GM03348 (cell line): ENCODE data around the gene KAZN.

Experiments
- DNase-seq: peaks from one replicate; pipeline ENCODE4 v3.0.0; 2012; ENCODE audit warnings: low spot score

The KAZN gene

GRCh38 chr1:14677292-14677971 lies 78.9 kb downstream of the KAZN start:
- peak; percentile 17 for DNase-seq

GRCh38 chr1:14678011-14678638 lies 79.6 kb downstream of the KAZN start:
- DNase-seq, result no peak

GRCh38 chr1:14679027-14679688 lies 80.7 kb downstream of the KAZN start:
- no peak for DNase-seq

- DNase-seq, result no peak
Observed at GRCh38 chr1:14681182-14681581, 82.7 kb downstream of the KAZN start.

- no peak for DNase-seq
Observed at GRCh38 chr1:14682941-14683621, 84.6 kb downstream of the KAZN start.

- no peak for DNase-seq
Observed at GRCh38 chr1:14685078-14685477, 86.6 kb downstream of the KAZN start.

GRCh38 chr1:14686701-14687100 lies 88.2 kb downstream of the KAZN start:
- DNase-seq, result no peak

- DNase-seq, result no peak
Observed at GRCh38 chr1:14687147-14687546, 88.7 kb downstream of the KAZN start.

GRCh38 chr1:14689996-14690615 lies 91.6 kb downstream of the KAZN start:
- no peak for DNase-seq

- no peak for DNase-seq
Observed at GRCh38 chr1:14693949-14694348, 95.5 kb downstream of the KAZN start.

- no peak for DNase-seq
Observed at GRCh38 chr1:14694589-14694988, 96.1 kb downstream of the KAZN start.

- DNase-seq, result no peak
Observed at GRCh38 chr1:14696761-14697160, 98.3 kb downstream of the KAZN start.

GRCh38 chr1:14697353-14697752 lies 98.9 kb downstream of the KAZN start:
- no peak for DNase-seq

- no peak for DNase-seq
Observed at GRCh38 chr1:14698314-14698713, 99.8 kb downstream of the KAZN start.

GRCh38 chr1:14699620-14700019 lies 101.1 kb downstream of the KAZN start:
- no peak for DNase-seq

- no peak for DNase-seq
Observed at GRCh38 chr1:14704846-14705245, 106.4 kb downstream of the KAZN start.

- no peak for DNase-seq
Observed at GRCh38 chr1:14705824-14706223, 107.3 kb downstream of the KAZN start.

- DNase-seq, result no peak
Observed at GRCh38 chr1:14706631-14707030, 108.1 kb downstream of the KAZN start.

GRCh38 chr1:14707531-14708445 lies 109.3 kb downstream of the KAZN start:
- DNase-seq, result no peak

GRCh38 chr1:14710331-14710730 lies 111.8 kb downstream of the KAZN start:
- no peak for DNase-seq

- no peak for DNase-seq
Observed at GRCh38 chr1:14712136-14712535, 113.7 kb downstream of the KAZN start.
